Measurements from ENCODE around the gene ACCS. TPM values are rescaled to one million over a fixed set of nuclear protein-coding genes. Genes with fewer than 3 reads are reported as not detected.
A peak's percentile ranks its signal among the peaks of the same experiment; 100 is the strongest.

ACCS gene
- total RNA-seq, 1 experiment from 2014 or later, result 13.9 TPM

DNA sequence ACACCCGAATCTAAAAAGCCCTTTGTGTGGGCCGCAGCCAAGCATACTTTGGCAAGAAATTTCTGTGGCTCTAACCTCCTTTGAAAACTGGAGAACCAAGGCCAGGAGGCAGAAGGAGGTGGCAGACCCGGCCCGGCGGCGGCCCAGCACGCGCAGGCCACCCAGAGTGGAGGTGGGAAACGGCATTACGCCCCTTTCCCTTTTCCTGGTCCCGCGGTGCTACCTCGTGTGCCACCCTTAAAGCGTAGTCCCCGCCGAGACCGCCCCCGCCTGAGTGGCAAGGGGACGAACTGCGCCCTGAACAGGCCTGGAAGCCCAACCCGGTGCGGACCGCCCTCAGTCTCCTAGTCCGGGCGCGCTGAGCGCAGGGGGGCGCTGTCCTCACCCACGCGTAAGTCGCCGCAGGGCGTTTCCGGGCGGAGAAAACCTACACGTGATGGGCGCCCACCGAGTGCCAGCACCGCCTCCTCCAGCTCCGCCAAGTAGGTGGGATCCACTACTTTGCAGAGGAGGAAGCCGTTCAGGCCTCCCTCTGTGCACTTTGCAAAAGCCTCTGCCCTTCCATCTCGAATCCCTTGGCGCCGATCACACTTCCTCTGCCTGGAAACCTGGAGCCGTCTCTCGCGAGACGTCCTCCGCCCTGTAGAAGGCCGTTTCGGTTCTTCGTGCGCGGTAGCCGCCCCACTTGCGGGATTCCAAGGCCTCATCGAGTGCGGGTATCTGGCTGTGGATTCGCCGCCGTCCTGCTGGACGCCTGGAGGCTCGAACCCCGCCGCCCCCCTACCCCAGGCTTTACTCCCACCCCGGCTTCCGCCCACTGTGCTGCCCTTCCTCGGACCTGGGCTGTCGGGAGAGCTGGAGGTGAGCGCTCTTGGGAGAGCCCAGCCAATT, at the start of gene ACCS (continued):
- TF ChIP-seq, protein P1, sequence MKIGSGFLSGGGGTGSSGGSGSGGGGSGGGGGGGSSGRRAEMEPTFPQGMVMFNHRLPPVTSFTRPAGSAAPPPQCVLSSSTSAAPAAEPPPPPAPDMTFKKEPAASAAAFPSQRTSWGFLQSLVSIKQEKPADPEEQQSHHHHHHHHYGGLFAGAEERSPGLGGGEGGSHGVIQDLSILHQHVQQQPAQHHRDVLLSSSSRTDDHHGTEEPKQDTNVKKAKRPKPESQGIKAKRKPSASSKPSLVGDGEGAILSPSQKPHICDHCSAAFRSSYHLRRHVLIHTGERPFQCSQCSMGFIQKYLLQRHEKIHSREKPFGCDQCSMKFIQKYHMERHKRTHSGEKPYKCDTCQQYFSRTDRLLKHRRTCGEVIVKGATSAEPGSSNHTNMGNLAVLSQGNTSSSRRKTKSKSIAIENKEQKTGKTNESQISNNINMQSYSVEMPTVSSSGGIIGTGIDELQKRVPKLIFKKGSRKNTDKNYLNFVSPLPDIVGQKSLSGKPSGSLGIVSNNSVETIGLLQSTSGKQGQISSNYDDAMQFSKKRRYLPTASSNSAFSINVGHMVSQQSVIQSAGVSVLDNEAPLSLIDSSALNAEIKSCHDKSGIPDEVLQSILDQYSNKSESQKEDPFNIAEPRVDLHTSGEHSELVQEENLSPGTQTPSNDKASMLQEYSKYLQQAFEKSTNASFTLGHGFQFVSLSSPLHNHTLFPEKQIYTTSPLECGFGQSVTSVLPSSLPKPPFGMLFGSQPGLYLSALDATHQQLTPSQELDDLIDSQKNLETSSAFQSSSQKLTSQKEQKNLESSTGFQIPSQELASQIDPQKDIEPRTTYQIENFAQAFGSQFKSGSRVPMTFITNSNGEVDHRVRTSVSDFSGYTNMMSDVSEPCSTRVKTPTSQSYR (CRISPR knock-in tag; IDR thresholded peaks at IDR 0.05), result no peak
- no peak for TF ChIP-seq SOX15 (CRISPR knock-in tag; IDR thresholded peaks at IDR 0.05)
- TF ChIP-seq, protein P2, sequence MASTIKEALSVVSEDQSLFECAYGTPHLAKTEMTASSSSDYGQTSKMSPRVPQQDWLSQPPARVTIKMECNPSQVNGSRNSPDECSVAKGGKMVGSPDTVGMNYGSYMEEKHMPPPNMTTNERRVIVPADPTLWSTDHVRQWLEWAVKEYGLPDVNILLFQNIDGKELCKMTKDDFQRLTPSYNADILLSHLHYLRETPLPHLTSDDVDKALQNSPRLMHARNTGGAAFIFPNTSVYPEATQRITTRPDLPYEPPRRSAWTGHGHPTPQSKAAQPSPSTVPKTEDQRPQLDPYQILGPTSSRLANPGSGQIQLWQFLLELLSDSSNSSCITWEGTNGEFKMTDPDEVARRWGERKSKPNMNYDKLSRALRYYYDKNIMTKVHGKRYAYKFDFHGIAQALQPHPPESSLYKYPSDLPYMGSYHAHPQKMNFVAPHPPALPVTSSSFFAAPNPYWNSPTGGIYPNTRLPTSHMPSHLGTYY (CRISPR knock-in tag; IDR thresholded peaks at IDR 0.05), result no peak
- TF ChIP-seq, protein P3, sequence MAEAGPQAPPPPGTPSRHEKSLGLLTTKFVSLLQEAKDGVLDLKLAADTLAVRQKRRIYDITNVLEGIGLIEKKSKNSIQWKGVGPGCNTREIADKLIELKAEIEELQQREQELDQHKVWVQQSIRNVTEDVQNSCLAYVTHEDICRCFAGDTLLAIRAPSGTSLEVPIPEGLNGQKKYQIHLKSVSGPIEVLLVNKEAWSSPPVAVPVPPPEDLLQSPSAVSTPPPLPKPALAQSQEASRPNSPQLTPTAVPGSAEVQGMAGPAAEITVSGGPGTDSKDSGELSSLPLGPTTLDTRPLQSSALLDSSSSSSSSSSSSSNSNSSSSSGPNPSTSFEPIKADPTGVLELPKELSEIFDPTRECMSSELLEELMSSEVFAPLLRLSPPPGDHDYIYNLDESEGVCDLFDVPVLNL (CRISPR knock-in tag; IDR thresholded peaks at IDR 0.05; ENCODE audit: borderline replicate concordance, low read depth), result no peak
- TF ChIP-seq TEAD1 (CRISPR knock-in tag; IDR thresholded peaks at IDR 0.05), result 0 out of 2 replicates have a peak, but pooled peaks have one; percentile 12
- TF ChIP-seq, protein P4, sequence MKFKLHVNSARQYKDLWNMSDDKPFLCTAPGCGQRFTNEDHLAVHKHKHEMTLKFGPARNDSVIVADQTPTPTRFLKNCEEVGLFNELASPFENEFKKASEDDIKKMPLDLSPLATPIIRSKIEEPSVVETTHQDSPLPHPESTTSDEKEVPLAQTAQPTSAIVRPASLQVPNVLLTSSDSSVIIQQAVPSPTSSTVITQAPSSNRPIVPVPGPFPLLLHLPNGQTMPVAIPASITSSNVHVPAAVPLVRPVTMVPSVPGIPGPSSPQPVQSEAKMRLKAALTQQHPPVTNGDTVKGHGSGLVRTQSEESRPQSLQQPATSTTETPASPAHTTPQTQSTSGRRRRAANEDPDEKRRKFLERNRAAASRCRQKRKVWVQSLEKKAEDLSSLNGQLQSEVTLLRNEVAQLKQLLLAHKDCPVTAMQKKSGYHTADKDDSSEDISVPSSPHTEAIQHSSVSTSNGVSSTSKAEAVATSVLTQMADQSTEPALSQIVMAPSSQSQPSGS (CRISPR knock-in tag; IDR thresholded peaks at IDR 0.05; ENCODE audit: borderline replicate concordance, low read depth), result no peak
- TF ChIP-seq NFATC4 (CRISPR knock-in tag; IDR thresholded peaks at IDR 0.05), result no peak
- TF ChIP-seq, protein P5, sequence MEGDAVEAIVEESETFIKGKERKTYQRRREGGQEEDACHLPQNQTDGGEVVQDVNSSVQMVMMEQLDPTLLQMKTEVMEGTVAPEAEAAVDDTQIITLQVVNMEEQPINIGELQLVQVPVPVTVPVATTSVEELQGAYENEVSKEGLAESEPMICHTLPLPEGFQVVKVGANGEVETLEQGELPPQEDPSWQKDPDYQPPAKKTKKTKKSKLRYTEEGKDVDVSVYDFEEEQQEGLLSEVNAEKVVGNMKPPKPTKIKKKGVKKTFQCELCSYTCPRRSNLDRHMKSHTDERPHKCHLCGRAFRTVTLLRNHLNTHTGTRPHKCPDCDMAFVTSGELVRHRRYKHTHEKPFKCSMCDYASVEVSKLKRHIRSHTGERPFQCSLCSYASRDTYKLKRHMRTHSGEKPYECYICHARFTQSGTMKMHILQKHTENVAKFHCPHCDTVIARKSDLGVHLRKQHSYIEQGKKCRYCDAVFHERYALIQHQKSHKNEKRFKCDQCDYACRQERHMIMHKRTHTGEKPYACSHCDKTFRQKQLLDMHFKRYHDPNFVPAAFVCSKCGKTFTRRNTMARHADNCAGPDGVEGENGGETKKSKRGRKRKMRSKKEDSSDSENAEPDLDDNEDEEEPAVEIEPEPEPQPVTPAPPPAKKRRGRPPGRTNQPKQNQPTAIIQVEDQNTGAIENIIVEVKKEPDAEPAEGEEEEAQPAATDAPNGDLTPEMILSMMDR (IDR thresholded peaks at IDR 0.05), result peak; percentile 62
- TF ChIP-seq, protein P6, sequence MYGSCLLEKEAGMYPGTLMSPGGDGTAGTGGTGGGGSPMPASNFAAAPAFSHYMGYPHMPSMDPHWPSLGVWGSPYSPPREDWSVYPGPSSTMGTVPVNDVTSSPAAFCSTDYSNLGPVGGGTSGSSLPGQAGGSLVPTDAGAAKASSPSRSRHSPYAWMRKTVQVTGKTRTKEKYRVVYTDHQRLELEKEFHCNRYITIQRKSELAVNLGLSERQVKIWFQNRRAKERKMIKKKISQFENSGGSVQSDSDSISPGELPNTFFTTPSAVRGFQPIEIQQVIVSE (CRISPR knock-in tag; IDR thresholded peaks at IDR 0.05; ENCODE audit: borderline replicate concordance), result no peak
- TF ChIP-seq JUN (CRISPR knock-in tag; IDR thresholded peaks at IDR 0.05), result no peak
- peak; percentile 84; the same call in 1 of the 2 replicates for TF ChIP-seq TP53 (CRISPR knock-in tag; IDR thresholded peaks at IDR 0.05)
- TF ChIP-seq, protein P7, sequence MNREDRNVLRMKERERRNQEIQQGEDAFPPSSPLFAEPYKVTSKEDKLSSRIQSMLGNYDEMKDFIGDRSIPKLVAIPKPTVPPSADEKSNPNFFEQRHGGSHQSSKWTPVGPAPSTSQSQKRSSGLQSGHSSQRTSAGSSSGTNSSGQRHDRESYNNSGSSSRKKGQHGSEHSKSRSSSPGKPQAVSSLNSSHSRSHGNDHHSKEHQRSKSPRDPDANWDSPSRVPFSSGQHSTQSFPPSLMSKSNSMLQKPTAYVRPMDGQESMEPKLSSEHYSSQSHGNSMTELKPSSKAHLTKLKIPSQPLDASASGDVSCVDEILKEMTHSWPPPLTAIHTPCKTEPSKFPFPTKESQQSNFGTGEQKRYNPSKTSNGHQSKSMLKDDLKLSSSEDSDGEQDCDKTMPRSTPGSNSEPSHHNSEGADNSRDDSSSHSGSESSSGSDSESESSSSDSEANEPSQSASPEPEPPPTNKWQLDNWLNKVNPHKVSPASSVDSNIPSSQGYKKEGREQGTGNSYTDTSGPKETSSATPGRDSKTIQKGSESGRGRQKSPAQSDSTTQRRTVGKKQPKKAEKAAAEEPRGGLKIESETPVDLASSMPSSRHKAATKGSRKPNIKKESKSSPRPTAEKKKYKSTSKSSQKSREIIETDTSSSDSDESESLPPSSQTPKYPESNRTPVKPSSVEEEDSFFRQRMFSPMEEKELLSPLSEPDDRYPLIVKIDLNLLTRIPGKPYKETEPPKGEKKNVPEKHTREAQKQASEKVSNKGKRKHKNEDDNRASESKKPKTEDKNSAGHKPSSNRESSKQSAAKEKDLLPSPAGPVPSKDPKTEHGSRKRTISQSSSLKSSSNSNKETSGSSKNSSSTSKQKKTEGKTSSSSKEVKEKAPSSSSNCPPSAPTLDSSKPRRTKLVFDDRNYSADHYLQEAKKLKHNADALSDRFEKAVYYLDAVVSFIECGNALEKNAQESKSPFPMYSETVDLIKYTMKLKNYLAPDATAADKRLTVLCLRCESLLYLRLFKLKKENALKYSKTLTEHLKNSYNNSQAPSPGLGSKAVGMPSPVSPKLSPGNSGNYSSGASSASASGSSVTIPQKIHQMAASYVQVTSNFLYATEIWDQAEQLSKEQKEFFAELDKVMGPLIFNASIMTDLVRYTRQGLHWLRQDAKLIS (CRISPR knock-in tag; IDR thresholded peaks at IDR 0.05; ENCODE audit: borderline replicate concordance), result no peak
- no peak for TF ChIP-seq NR2C2 (CRISPR knock-in tag; IDR thresholded peaks at IDR 0.05)
- TF ChIP-seq, protein P8, sequence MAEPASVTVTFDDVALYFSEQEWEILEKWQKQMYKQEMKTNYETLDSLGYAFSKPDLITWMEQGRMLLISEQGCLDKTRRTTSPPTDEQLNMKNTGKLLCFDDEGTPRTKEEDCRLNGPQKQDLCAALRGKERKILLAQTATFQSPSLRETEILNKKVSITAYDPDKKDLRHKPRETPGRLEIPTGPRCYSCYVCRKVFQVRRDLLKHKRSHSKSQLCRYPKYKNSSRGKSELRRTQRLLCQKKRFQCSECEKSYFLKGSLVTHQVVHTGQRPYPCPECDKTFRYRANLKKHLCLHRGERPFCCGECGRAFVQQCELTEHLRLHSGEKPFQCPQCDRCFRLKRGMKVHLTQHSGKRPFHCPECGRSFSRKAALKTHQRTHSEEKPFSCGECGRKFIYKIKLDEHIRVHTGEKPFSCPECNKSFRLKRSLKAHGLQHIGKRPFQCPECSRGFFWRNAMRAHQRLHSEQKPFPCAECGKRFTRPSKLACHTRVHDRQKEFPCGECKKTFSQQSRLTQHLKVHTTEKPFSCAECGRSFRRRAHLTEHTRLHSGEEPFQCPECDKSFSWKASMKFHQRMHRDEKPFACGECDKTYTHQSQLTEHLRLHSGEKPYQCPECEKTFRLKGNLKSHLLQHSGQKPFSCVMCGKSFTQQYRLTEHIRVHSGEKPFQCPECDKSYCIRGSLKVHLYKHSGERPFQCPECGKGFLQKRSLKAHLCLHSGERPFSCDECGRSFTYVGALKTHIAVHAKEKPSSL (CRISPR knock-in tag; conservative IDR thresholded peaks at IDR 0.05), result no peak
- TF ChIP-seq, protein P9, sequence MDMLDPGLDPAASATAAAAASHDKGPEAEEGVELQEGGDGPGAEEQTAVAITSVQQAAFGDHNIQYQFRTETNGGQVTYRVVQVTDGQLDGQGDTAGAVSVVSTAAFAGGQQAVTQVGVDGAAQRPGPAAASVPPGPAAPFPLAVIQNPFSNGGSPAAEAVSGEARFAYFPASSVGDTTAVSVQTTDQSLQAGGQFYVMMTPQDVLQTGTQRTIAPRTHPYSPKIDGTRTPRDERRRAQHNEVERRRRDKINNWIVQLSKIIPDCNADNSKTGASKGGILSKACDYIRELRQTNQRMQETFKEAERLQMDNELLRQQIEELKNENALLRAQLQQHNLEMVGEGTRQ (CRISPR knock-in tag; IDR thresholded peaks at IDR 0.05), result peak; percentile 91
- peak; percentile 17; the same call in 1 of the 2 replicates for TF ChIP-seq FOXK1 (CRISPR knock-in tag; IDR thresholded peaks at IDR 0.05)
- TF ChIP-seq NFYB (CRISPR knock-in tag; conservative IDR thresholded peaks at IDR 0.05; ENCODE audit: low read depth), result 0 out of 2 replicates have a peak, but pooled peaks have one; percentile 6
- TF ChIP-seq TEAD4 (CRISPR knock-in tag; IDR thresholded peaks at IDR 0.05), result no peak
- TF ChIP-seq NFE2L1 (CRISPR knock-in tag; IDR thresholded peaks at IDR 0.05), result 0 out of 2 replicates have a peak, but pooled peaks have one; percentile 61
- no peak for TF ChIP-seq GABPB1 (CRISPR knock-in tag; IDR thresholded peaks at IDR 0.05)
- no peak for TF ChIP-seq FOXJ3 (CRISPR knock-in tag; IDR thresholded peaks at IDR 0.05; ENCODE audit: borderline replicate concordance)

Data from WTC11 (cell line).